KBM-7 (cell line): ENCODE results near the gene PPIA.

Source experiments
- DNase-seq: peaks from one replicate; pipeline ENCODE4 v3.0.0-alpha.2; 2015
- in situ Hi-C: fragments of 300-500 bp; cut with MboI; formaldehyde crosslinking; loops from 2 replicates; pipeline ENCODE4 v1.14.3; 2020; ENCODE audit warnings: low sequenced_read_pairs, low pct_unique_long_range_greater_than_20kb, mixed read lengths

The PPIA gene

DNA sequence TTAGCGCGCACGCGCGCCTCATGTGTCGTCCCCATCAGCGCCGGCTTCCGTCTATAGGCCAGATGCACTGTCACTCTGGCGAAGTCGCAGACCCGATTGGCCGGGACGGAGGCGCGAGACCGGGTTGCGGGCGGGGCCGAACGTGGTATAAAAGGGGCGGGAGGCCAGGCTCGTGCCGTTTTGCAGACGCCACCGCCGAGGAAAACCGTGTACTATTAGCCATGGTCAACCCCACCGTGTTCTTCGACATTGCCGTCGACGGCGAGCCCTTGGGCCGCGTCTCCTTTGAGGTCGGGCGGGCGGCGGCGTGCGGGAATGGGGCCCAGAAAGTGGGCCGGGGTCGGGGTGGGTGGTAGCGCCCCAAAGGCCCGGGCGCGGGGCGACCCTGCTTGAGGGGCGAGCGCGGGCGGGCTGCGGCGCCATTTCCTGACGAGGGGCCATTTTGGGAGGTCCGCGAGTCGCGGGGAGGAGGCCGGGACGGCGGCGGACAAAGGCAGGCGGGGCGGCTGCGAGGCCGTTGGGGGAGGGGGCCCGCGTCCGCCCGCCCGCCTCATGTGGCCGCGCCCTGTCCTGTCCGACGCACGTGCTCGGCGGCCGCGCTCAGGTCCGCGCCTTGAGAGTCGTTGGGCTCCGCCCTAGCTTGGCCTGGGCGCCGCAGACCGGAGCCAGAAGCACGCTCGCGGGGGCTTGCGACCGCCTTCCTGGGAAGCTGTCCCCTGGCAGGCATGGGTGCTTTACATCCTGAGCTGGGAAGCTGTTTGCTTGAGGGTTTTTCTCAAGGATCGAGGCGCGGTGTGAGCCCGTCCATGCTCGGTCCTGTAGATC is at the start of gene PPIA:
TSS of gene PPIA (plus strand) at position 178 of the 825 bp plus-strand sequence. CDS start at position 222, 44 bp downstream.
- in situ Hi-C loops, result no loop called here

DNA sequence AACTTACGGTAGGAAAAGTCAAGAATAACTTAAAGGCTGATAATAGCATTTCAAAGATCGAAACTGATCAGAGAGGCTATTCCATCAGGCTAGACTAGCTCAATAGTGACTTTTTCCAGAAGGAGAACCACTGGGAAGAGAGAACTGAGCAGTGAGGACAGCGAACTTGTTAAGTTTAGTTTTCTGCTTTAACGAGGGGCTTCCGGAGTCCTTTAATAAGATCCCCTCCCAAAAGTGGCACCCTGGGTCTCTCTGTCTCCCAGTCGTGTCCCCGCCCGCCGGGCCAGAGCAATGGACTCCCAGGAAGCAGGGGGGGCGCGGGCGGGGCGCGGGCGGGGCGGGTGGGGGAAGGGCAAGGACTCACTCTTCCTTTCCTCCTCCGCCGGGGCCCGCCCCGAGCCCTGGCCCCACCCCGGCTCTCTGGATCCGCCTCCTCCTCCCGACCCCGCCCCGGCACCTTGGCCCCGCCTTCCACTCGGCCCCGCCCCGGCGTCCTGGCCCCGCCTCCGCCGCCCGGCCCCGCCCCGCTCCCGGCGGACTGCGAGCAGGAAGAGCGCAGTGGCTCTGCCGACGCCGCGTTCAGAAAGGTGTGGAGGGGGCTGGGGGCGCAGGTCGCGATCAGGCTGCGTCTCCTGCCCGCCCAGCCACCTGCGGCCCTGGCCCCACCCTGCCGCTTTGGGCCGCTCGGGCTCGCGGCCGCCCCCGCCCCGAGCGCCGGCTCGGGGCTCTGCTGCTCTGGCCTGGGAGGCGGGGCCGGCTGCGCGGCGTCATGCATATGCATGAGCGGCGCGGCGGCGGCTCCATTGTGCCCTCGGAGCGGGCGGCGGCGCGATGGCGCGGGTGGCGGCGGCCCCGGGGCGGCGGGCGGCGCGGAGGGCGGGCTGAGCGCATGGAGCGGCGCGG is 48.2 kb upstream of the PPIA start, which contains the start of gene ZMIZ2:
TSS of gene ZMIZ2 (plus strand) at position 803 of the 903 bp plus-strand sequence. CDS start 7,403 bp downstream, outside the sequence.
- in situ Hi-C loops, result no loop called here
- DNase-seq, result peak; percentile 78

More for the DNA sequence above, at the start of gene PPIA:
- DNase-seq, result peak; percentile 93

DNA sequence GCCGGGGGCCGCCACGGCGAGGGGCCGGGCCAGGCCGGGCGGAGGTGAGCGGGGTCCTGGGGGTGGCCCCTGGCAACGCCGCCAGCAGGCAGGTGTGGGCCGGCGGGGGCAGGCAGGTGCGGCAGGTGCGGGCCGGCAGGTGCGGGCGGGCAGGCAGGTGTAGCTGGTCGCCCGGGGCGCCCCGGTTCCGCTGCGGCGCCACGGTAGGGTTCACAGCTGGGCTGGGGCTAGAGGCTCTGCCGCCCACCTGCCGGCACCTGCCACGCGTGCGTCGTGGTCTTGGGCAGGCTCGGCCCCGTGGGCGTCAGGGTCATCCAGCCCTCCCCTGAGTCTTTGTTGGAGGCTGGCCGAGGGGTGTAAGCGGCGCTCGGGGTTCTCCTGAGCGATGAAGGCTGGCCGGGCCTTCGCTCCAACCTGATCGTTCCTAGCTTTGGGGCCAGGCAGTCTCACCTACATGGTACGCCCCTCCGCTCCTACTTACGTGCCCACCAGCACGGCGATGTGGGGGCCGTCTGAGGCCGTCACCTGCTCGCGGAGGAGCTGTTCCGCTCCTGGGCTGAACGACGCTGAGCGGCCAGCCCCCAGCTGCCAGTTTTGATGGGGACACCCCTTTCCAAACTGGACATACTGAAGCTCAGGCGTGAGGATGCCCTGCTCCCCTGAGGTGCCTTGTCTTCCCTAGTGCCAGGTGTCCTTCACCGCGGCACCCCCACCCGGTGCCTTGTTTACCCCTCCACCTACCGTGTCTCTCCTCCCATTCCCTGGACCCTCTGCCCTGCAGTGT is 47.3 kb upstream of the PPIA start:
- DNase-seq, result no peak
- in situ Hi-C loops, result no loop called here

DNA sequence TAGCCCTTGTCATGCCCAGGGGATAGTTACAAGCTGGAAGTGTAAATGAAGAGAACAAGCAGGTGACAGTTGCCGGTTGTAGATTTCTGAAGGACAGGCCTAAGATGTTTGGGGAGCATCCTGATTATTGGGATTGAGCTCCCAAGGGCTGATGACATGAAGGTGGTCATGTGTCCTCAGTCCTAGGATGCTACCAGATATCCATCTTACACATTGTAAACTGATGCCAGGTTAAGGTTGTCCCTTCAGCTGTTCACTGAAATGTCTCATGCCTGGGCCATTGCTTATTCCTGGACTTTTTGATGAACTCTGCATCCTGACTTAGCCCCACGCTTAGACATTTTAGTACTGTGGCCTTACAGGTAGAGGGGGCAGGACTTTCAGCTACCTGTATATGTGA is 46.5 kb upstream of the PPIA start:
- no peak for DNase-seq
- in situ Hi-C loops, result no loop called here

DNA sequence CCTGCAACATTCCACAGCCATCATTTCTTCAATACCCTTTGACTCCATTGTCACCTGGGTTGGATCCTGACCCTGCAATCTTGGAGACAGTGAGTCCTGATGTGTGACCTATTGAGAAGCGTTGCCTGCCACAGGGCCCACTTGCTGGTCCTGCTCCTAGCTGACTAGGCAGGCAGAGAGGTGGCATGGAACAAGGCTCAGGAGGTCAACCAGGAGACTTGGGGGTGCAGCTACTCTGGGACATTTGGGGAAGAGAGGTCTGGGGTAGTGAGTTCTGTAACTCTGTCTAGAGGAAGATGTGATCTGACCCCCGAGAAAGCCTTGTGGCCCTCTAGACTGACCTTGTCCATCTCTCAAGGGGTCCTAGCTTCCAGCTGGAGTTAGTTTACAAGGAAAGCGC is 46.1 kb upstream of the PPIA start:
- DNase-seq, result no peak
- in situ Hi-C loops, result no loop called here

DNA sequence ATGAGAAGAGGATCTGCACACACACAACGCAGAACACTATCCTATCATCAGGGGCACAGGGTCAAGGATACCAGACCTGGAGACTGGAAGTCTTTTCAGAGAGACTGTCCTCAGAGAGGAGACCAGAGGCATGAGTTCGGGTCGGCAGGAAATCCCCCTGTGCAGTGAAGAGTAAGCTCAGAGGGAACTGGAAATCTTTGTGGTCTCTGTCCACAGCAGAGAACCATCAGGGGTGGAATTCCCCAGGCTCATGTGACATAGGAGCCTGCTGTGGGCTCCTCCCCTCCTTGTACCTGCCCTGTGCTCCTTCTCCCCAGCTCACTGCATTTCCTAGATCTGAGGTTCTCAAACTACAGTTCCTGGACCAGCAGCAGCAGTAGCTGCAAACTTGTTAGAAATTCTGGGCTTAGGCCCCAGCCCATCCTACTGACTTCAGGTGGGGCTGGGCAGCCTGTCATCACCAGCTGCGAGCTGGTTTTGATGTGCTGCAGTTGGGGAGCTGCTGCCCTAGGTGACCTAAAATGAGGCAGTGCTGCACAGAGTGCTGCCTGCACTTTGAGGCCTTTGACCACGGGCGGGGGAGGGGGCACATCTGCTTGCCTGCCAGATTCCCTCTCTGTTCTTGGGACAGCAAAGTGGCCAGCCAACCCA is 45.4 kb upstream of the PPIA start:
- in situ Hi-C loops, result no loop called here

DNA sequence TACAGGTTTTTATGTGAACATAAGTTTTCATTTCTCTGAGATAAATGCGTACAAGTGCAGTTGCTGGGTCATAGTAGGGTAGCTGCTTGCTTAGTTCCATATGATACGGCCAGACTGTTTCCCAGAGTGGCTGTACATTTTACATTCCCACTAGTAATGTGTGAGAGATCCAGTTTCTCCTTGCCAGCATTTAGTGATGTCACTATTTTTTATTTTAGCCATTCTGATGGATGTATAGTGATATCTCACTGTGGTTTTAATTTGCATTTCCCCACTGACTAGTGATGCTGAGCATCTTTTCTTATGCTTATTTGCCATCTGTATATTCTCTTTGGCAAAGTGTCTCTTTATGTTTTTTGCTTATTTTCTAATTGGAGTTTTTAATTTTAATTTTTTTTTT is 43.7 kb upstream of the PPIA start:
- DNase-seq, result no peak
- in situ Hi-C loops, result no loop called here

More for the DNA sequence above, 45.4 kb upstream of the PPIA start:
- peak; percentile 40 for DNase-seq

DNA sequence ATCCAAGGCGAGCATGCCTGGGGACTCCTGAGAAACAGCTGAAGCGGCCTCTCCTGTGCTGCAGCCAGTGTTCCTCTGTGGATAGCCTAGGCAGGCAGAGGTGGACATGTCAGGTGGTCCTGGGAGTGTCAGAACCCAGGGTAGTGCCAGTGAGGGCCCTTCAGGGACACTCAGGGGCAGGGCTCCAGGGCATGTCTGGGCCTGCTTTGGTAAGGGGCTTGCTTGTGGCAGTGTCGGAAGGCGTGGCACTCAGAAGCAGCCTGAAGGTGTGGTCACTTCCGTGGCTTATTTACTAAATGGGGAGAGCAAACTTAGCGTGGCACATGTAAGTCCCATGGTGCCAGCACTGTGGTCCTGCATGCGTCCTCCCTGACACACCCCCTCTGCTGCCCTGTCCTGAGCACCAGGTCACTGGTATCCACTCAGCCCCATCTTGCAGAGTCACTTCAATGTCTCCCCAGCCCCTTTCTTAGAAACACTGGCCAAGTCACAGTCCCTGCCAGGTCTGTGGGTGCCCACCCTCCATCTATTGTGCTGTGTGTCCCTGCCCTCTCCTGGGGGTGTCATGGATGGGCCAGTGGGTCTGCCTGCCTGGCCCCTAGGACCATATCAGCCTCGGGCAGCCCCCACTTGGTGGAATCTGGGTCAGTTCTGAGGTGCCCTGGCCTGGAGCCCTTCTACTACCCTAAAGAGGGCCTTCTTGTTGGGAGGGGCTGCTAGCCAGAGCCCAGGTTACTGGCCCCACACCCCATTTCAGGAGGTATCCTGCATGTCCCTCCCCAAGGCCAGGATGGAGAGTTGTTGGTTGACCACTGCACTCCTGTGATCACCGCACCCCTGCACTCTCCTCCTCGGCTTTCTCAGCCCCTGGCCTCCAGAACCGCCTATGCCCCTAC is 41.4 kb upstream of the PPIA start:
- in situ Hi-C loops, result no loop called here
- DNase-seq, result no peak

DNA sequence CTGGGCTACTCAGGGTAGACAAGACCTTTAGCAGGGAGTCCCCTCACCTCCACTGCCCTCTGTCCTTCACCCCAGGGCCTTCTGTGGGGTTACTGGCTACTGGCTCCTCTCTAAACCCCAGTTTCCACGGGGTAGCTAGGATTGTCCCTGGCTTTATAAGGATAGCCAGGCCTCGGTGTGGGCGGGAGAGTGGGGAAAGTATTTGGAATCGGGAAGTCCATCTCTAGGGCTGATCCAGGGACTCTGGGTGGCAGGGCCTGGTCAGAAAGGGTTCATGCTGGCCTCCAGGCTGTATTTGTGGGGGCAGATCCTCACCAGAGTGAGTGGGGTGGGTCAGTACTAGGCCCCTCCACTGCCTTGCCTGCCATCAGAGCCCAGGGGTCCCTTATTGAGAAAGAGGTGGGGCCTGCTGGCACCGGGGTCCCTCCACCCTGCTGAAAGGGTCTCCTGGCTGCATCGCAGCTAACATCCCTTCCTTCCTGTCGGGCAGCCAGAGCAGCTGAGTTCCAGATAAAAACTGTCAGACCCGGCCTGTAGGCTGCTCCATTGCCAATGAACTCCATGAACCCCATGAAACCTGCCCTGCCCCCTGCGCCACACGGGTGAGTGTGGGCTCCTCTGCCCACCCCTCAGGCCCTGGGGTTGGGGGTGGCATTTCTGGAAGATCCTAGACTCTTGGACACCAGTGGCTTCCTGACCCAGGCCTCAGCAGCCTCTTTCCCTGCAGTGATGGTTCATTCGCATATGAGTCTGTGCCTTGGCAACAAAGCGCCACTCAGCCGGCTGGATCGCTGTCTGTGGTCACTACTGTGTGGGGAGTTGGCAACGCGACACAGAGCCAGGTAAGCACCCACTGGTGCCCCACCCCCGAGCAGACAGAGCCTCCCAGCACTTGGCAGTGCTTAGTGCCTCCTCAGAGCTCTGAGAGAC is 40.5 kb upstream of the PPIA start:
- DNase-seq, result no peak
- in situ Hi-C loops, result no loop called here

DNA sequence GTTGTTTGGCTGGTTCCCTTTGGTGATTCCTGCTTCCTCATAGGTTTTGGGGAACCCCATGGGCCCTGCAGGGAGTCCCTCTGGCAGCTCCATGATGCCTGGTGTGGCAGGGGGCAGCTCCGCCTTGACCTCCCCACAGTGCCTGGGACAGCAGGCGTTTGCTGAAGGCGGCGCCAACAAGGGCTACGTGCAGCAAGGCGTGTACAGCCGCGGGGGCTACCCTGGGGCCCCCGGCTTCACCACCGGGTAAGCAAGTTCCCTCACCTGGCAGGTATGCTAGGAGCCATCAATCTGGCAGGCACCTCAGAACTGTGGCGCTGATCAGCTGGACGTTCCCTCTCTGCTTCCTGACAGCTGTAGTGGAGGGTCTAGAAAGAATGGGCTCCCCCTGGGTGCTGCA is 39.6 kb upstream of the PPIA start:
- in situ Hi-C loops, result no loop called here

DNA sequence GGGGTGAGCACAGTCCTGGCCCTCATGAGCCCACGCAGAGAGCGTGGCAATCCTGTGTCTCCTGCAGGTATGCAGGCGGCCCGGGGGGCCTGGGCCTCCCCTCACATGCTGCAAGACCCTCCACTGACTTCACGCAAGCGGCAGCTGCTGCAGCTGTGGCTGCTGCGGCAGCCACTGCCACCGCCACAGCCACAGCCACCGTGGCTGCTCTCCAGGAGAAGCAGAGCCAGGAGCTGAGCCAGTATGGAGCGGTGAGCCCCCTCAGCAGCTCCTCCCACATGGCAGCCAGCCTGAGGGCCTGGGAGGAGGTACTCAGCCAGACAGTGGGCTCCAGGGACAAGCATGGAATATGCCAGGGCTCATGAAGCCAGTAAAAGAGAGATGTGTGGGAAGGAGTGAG is 39.2 kb upstream of the PPIA start:
- no peak for DNase-seq
- in situ Hi-C loops, result no loop called here

More for the DNA sequence above, 39.6 kb upstream of the PPIA start:
- no peak for DNase-seq

DNA sequence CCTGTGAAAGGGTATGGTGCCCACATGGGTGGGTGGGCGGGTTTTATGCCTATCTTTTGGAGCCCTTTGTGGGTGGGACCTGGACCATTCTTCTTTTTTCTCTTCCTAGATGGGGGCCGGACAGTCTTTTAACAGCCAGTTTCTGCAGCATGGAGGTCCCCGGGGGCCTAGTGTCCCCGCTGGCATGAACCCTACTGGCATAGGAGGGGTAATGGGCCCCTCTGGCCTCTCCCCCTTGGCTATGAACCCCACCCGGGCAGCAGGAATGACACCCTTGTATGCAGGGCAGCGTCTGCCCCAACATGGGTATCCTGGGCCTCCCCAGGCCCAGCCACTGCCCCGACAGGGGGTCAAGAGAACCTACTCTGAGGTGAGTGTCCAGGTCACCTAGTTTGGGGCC is 38.7 kb upstream of the PPIA start:
- no peak for DNase-seq

DNA sequence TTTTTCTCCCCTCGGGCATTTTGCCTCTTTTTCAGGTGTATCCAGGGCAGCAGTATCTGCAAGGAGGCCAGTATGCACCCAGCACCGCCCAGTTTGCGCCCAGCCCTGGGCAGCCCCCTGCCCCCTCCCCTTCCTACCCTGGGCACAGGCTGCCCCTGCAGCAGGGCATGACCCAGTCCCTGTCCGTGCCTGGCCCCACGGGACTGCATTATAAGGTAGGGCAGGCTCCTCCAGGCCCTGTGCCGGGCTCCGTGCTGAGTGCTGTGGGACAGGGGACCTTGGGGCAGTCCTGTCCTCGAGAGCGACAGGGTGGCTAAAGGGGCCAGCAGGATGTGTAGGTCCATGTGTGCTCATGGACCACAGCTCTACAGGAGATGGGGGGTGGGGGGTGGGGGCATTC is 37.2 kb upstream of the PPIA start:
- in situ Hi-C loops, result no loop called here
- DNase-seq, result no peak

More for the DNA sequence above, 38.7 kb upstream of the PPIA start:
- in situ Hi-C loops, result no loop called here

DNA sequence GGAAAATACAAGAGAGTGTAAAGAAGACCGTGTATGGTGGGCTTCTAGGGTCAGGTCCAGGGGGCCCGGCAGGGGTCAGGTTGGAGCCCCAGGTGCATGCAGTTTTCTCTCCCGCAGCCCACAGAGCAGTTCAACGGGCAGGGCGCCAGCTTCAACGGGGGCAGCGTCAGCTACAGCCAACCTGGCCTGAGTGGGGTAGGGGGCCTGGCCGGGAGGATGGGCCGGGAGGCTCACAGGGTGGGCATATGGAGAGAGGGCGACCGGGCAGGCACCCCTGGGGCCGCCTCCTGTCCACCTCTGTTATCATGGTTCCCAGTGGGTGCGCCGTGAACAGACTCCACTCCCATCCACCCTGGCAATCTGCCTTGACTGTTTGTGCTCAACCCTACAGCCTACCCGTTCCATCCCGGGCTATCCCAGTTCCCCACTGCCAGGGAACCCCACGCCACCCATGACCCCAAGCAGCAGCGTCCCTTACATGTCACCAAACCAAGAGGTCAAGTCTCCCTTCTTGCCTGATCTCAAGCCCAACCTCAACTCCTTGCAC is 36.4 kb upstream of the PPIA start:
- in situ Hi-C loops, result no loop called here
- no peak for DNase-seq

DNA sequence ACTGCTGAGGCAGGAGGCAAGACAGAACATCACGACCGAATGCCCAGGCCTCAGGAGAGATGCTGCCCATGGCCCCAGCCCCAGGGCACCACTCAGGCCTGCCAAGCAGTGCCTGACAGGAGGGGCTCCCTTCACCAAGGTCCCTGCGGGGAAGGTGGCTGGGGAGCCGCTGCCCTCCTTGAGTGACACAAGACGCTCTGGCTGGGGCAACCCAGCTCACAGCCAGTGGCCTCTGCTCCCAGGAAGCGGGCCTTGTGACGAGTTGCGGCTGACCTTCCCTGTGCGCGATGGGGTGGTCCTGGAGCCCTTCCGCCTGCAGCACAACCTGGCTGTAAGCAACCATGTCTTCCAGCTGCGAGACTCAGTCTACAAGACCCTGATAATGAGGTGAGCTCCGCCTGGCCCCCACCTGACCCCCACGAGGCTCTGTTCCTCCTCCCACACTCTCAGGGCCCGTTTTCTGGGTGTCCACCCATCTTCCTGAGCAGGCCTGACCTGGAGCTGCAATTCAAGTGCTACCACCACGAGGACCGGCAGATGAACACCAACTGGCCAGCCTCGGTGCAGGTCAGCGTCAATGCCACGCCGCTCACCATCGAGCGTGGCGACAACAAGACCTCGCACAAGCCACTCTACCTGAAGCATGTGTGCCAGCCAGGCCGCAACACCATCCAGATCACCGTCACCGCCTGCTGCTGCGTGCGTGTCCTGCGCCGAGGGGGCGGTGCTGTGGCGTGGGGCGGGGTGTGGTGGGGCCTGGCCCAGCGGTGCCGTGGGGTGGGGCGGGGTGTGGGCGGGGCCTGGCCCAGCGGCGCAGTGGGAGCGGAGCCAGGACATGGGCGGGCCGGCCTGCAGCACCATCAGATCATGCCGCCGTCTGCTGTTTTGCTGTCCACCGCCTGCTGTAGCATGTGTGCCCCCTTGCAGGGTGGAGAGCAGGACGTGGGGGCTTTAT is 35.0 kb upstream of the PPIA start:
- in situ Hi-C loops, result no loop called here
- DNase-seq, result no peak

DNA sequence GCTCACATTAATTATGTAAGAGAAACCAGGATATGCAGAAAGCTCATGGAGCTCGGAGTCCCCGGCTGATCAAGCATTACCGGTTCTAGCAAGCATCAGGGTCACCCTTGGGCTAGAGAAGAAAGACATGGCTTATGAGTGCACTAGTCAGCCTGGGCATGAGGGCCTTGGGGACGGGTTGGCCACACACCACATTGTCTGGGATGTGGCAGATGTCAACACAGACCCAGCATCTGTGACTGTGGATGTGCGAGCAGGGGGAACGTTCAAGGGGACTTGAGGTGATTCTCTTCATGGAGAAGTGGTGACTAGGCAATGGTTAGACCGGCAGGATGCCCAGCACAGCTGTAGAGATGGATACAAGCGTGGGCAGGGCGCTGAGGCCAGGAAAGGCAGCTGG is 34.2 kb upstream of the PPIA start:
- in situ Hi-C loops, result no loop called here
- no peak for DNase-seq
